HTR-8/SVneo (cell line): Measurements from ENCODE around the gene NUCKS1.

ENCODE experiments used
- DNase-seq: peaks from one replicate; pipeline ENCODE4 v3.0.0; 2011; ENCODE audit warnings: low spot score, mixed read lengths; ENCODE audit not compliant: insufficient read length
- FAIRE-seq: peaks from 2 replicates; lab custom pipeline; 2011; peaks lifted over from hg19 to GRCh38; lab: Jason Lieb, UNC

Gene NUCKS1

GRCh38 chr1:205774198-205775014 is 24.4 kb upstream of the NUCKS1 start:
- no peak for FAIRE-seq

GRCh38 chr1:205772607-205773032 is 22.6 kb upstream of the NUCKS1 start:
- DNase-seq (no peak), FAIRE-seq (no peak)

More at GRCh38 chr1:205774198-205775014, 24.4 kb upstream of the NUCKS1 start:
- DNase-seq, result no peak

- DNase-seq (no peak), FAIRE-seq (no peak)
Measured at GRCh38 chr1:205770618-205771017, 20.6 kb upstream of the NUCKS1 start.

- FAIRE-seq (no peak), DNase-seq (no peak)
Measured at GRCh38 chr1:205769641-205770365, 19.8 kb upstream of the NUCKS1 start.

- DNase-seq, result no peak
- FAIRE-seq, result no peak
Measured at GRCh38 chr1:205767248-205767647, 17.3 kb upstream of the NUCKS1 start.

- DNase-seq (no peak), FAIRE-seq (no peak)
Measured at GRCh38 chr1:205766570-205766969, 16.6 kb upstream of the NUCKS1 start.

GRCh38 chr1:205766038-205766437 is 16.1 kb upstream of the NUCKS1 start:
- FAIRE-seq (no peak), DNase-seq (peak; percentile 53)

- no peak for FAIRE-seq
- no peak for DNase-seq
Measured at GRCh38 chr1:205764578-205764977, 14.6 kb upstream of the NUCKS1 start.

GRCh38 chr1:205763980-205764379 is 14.0 kb upstream of the NUCKS1 start:
- FAIRE-seq (no peak), DNase-seq (no peak)

GRCh38 chr1:205760606-205761005 is 10.6 kb upstream of the NUCKS1 start:
- FAIRE-seq, result no peak

GRCh38 chr1:205756552-205756951 is 6.6 kb upstream of the NUCKS1 start:
- FAIRE-seq (no peak), DNase-seq (no peak)

More at GRCh38 chr1:205760606-205761005, 10.6 kb upstream of the NUCKS1 start:
- DNase-seq, result no peak

- FAIRE-seq (no peak), DNase-seq (no peak)
Measured at GRCh38 chr1:205754857-205755256, 4.9 kb upstream of the NUCKS1 start.

- DNase-seq (no peak), FAIRE-seq (peak; percentile 66)
Measured at GRCh38 chr1:205751036-205751651, 1.2 kb upstream of the NUCKS1 start.

- peak; percentile 80 for FAIRE-seq
- DNase-seq, result peak; percentile 96
Measured at GRCh38 chr1:205749234-205750137, 496 bp downstream of the NUCKS1 start.

- FAIRE-seq (no peak), DNase-seq (no peak)
Measured at GRCh38 chr1:205748403-205749233, 1.4 kb downstream of the NUCKS1 start.

- FAIRE-seq, result no peak
- DNase-seq, result no peak
Measured at GRCh38 chr1:205746757-205747412, 3.1 kb downstream of the NUCKS1 start.

GRCh38 chr1:205744403-205744802 is 5.6 kb downstream of the NUCKS1 start:
- FAIRE-seq, result no peak
- no peak for DNase-seq

GRCh38 chr1:205743977-205744376 is 6.0 kb downstream of the NUCKS1 start:
- FAIRE-seq (no peak), DNase-seq (no peak)

GRCh38 chr1:205741681-205742080 is 8.3 kb downstream of the NUCKS1 start:
- DNase-seq, result no peak
- FAIRE-seq, result no peak
